HG03571 (cell line): ENCODE data around the gene TAMM41.
"Not testable (repeated sequence)": the region's sequence is repeated elsewhere in the genome, so short reads cannot be mapped to it uniquely, and the experiment has no call there.

Experiments
- ATAC-seq: cut with Tn5 transposase; IDR thresholded peaks from one replicate; pipeline ENCODE4 v1.9.1; 2021; ENCODE audit not compliant: unreplicated experiment

TAMM41 gene

DNA sequence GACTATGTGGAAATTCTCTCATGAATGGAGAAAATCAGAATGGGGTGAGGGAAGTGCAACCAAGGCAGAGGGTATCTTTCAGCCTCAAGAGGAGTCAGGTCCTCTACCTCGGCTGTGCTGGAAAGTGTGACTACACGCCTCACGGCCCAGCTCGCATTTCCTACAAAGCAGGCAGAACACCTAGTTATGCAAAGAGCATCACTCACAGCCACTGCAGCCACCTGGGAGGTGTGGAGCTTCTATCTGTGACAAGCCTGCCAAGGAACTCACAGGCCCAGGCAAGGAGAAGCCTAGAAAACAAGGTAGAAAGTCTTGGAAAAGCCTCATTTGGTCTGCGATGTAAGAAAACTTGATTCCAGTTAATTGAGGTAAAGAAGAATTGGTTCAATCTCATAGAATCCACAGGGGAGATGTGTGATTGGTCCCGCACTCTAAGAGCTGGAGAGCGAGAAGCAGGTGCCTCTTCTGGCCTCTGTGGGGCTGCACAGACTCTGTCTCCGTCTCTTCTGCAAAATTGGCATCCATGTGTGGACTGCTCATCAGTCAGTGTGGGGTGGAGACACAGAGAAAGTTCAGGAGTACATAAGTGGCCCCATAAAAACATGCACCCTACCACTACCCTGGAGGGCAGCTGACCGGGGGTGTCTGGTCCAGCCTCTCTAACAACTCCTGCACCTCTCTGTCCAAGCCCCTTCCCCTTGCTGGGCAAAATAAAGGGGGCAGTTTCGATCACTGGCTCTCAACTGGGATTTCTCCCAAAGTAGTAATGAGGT is 76.8 kb downstream of the TAMM41 start:
- no peak for ATAC-seq

DNA sequence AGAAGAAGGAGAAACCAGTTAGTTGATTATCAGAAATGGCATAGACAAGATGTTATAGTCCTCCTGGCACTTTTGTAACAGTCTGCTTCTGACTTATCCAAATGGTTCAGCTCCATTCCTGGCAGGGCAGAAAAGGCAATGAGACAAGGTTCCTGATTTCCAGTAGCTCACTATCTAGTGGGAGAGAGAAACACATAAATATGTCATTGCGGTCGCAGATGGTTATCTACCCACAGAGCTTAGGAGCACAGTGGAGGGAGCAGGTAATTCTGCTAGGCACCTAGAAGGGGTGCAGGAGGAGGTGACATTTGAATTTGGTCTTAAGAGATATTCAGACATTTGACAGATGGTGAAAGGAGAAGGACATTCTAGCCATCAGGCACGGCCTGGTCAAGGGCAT is 78.1 kb downstream of the TAMM41 start:
- no peak for ATAC-seq

DNA sequence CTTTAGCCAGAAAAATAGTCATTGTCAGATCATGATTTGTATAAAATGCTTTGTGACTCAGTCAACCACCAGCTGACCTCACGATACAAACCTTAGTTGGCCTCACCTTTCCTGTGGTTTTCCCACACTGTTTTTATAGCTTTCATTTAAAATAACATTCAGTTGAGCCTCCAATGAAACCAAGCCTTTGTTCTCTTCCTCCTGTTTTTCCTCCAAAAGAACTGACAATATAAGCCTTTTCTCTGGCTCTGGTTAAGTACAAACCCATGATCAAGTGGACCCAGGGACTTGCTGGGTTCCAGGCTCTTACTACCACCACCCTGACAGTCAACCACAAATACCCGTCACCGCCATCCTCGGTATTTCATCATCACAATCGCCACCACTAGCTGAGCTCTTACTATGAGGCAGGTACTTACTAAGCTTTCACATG is 81.7 kb downstream of the TAMM41 start:
- ATAC-seq: no peak

- ATAC-seq: no peak
These were observed 86.7 kb downstream of the TAMM41 start for GRCh38 chr3:11759996-11760395.

DNA sequence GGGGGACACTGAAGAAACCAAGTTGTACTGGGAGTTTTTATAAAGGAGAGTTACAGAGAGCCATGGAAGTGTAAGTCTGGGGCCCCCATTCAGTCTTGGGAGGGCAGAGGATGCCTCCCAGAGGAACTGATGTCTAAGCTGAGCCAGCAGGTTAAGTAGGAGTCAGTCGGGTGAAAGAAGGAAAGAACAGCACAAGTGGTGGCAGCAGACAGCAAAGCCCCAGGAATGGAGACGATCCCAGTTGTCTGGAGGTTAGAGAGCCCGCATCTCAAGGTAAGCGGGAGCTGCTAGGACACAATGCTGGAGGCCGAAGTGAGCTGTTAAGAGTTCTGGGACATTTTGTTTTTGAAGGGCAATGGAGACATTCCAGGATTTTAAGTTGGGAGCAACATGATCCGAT is 88.8 kb downstream of the TAMM41 start:
- no peak for ATAC-seq

GRCh38 chr3:11757441-11757875 is 89.2 kb downstream of the TAMM41 start:
- ATAC-seq: no peak

GRCh38 chr3:11755276-11755675 is 91.4 kb downstream of the TAMM41 start:
- no peak for ATAC-seq

GRCh38 chr3:11752254-11752653 is 94.4 kb downstream of the TAMM41 start:
- ATAC-seq: not testable (repeated sequence)

DNA sequence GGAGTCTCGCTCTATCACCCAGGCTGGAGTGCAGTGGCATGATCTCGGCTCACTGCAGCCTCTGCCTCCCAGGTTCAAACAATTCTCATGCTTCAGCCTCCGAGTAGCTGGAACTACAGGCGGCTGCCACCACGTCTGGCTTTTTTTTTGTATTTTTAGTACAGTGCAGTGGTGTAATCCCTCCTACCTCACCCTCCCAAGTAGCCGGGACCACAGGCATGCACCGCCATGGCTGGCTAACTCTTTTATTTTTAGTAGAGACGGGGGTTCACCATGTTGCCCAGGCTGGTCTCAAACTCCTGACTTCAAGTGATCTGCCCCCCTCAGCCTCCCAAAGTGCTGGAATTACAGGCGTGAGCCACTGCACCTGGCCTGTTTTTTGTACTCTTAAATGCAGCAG is 98.4 kb downstream of the TAMM41 start:
- not testable (repeated sequence) for ATAC-seq
